ENCODE data around the gene ABAT.
"Not testable (repeated sequence)": the region's sequence is repeated elsewhere in the genome, so short reads cannot be mapped to it uniquely, and the experiment has no call there.

The ABAT gene

DNA sequence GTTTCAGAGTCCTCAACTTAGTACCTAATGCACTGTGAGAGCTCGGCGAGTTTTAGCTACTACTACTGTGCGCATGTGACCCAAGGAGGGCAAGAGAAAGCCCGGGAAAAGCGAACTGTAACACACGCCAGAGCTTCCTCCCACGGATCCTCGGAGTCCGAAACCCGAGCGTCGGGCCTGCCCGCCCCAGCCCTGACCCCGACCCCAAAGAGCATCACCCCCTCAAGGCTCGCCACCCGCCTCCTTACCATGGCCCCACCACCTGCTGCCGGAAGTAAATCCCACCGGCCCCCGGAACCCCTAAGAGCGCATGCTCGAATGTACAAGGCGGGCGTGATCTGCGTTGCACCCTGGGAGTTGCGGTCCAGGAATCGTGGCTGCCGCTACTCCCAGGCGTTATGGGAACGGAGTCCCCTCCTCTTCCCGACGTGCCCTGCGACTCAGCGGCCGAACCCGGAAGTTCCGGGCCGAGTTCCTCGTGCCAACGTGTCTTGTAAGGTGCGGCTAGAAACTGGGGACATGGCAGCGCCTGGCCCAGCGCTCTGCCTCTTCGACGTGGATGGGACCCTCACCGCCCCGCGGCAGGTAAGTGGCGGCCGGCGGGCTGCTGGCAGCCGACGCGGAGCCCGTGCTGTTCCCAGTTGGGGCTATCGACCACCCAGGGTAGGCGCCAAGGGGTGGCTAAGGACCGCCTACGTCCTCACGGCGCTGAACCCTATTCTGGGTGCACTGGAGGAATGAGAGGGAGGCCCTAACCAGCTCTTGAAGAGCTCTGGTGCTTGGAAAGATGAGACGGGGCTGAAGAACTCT is 123.2 kb downstream of the ABAT start, which contains the start of the genes PMM2 and TMEM186:
TSS of gene PMM2 (plus strand) at position 476 of the 810 bp plus-strand sequence. CDS start at position 520, 44 bp downstream.
TSS of gene TMEM186 (minus strand) at position 276 of the 810 bp plus-strand sequence. CDS start at position 251, 25 bp downstream.
- TF ChIP-seq CTCF (IDR thresholded peaks at IDR 0.05; ENCODE audit: borderline replicate concordance, control extremely low read depth, extremely low read depth, insufficient read depth, missing control alignments): no peak
- peak; percentile 99 for DNase-seq (ENCODE audit: low spot score)
- in situ Hi-C loops (cut with MboI; ENCODE audit: low sequenced_read_pairs, unreplicated experiment): loop anchor here (10.0 kb wide), 1 partner anchor 223 kb away; no protein-coding TSS in a partner anchor

DNA sequence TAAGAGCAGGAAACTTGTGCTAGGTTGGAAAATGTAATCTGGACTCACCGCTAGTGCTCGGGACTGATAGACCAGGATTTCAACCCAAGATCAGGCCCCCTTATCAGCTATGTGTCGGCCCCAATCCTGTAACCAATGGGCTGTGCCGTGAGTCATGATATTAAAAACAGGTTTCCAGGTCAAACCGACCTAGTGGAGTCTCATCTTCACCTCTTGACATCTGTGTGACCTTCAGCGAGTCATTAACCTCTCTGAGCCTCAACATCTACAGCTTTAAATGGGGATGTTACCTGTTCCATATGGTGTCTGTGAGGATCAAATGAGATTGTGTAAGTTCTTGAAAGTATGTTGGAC is 123.7 kb downstream of the ABAT start:
- DNase-seq (ENCODE audit: low spot score): no peak
- in situ Hi-C loops (cut with MboI; ENCODE audit: low sequenced_read_pairs, unreplicated experiment): loop anchor here (10.0 kb wide), 1 partner anchor 223 kb away; no protein-coding TSS in a partner anchor
- no peak for TF ChIP-seq CTCF (IDR thresholded peaks at IDR 0.05; ENCODE audit: borderline replicate concordance, control extremely low read depth, extremely low read depth, insufficient read depth, missing control alignments)

GRCh38 chr16:8798535-8799157 is 124.2 kb downstream of the ABAT start:
- no peak for DNase-seq (ENCODE audit: low spot score)
- in situ Hi-C loops (cut with MboI; ENCODE audit: low sequenced_read_pairs, unreplicated experiment): loop anchor here (10.0 kb wide), 1 partner anchor 224 kb away; no protein-coding TSS in a partner anchor
- no peak for TF ChIP-seq CTCF (IDR thresholded peaks at IDR 0.05; ENCODE audit: borderline replicate concordance, control extremely low read depth, extremely low read depth, insufficient read depth, missing control alignments)

DNA sequence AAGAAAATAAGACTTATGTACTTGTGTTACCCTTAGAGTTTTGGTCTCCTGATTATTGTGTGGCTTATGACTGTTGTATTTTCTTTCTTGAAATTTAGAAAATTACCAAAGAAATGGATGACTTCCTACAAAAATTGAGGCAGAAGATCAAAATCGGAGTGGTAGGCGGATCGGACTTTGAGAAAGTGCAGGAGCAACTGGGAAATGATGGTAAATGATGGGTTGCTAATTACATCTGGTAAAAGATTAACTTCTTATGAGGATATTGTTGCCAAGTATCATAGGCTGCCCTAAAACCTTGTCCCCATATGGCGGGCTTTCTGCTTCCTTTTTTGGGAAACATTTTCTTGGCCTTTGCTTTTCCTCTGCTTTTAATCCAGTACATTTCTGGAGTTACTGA is 127.3 kb downstream of the ABAT start:
- no peak for DNase-seq (ENCODE audit: low spot score)
- TF ChIP-seq CTCF (IDR thresholded peaks at IDR 0.05; ENCODE audit: borderline replicate concordance, control extremely low read depth, extremely low read depth, insufficient read depth, missing control alignments): no peak
- in situ Hi-C loops (cut with MboI; ENCODE audit: low sequenced_read_pairs, unreplicated experiment): no loop called here

- in situ Hi-C loops (cut with MboI; ENCODE audit: low sequenced_read_pairs, unreplicated experiment); DNase-seq (ENCODE audit: low spot score): not testable (repeated sequence)
Measured at GRCh38 chr16:8803733-8804132, 129.3 kb downstream of the ABAT start.

DNA sequence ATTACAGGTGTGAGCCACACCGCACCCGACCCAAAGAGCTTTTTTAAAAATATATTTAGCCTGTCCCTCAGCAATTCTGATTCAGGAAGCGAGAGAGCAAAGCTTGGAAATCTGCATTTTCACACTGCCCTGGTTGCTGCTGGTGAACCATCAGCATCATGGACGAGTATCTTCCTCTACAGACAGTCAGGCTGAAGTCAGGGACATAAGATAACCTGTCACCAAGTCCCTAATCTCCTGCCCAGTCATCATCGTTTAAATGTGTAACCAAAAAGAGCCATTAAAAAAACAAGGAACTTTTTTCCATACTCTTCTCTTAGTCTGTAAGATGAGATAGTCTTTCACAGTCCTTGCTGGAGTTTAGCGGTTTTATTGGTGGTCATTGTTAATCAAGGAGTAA is 129.9 kb downstream of the ABAT start:
- TF ChIP-seq CTCF (IDR thresholded peaks at IDR 0.05; ENCODE audit: borderline replicate concordance, control extremely low read depth, extremely low read depth, insufficient read depth, missing control alignments): no peak
- in situ Hi-C loops (cut with MboI; ENCODE audit: low sequenced_read_pairs, unreplicated experiment): no loop called here
- no peak for DNase-seq (ENCODE audit: low spot score)

All from GM13976 (cell line).